Activated CD8-positive, alpha-beta memory T cell treated with anti-CD3 and anti-CD28 coated beads, Interleukin-2, amount 50 U/mL, for 4 hours (primary cell): ENCODE data around the gene BSND.

ENCODE experiments used
- DNase-seq: peaks from one replicate; pipeline ENCODE4 v3.0.0-alpha.2; 2020

Gene BSND

GRCh38 chr1:55050283-55050682 is 51.5 kb downstream of the BSND start:
- no peak for DNase-seq

GRCh38 chr1:55051169-55051568 is 52.4 kb downstream of the BSND start:
- no peak for DNase-seq

- DNase-seq = no peak
These were observed 52.9 kb downstream of the BSND start for GRCh38 chr1:55051621-55052020.

- no peak for DNase-seq
These were observed 53.7 kb downstream of the BSND start for GRCh38 chr1:55052221-55053142.

GRCh38 chr1:55053265-55053954 is 54.7 kb downstream of the BSND start:
- DNase-seq = no peak

GRCh38 chr1:55054396-55054795 is 55.7 kb downstream of the BSND start:
- DNase-seq = no peak

- no peak for DNase-seq
These were observed 56.5 kb downstream of the BSND start for GRCh38 chr1:55055084-55055882.

GRCh38 chr1:55055951-55056631 is 57.4 kb downstream of the BSND start:
- no peak for DNase-seq

- no peak for DNase-seq
These were observed 57.9 kb downstream of the BSND start for GRCh38 chr1:55056632-55056992.

- DNase-seq = no peak
These were observed 58.7 kb downstream of the BSND start for GRCh38 chr1:55057270-55057955.

- DNase-seq = no peak
These were observed 59.2 kb downstream of the BSND start for GRCh38 chr1:55057956-55058298.

- no peak for DNase-seq
These were observed 60.8 kb downstream of the BSND start for GRCh38 chr1:55059302-55060132.

- DNase-seq = no peak
These were observed 61.6 kb downstream of the BSND start for GRCh38 chr1:55060133-55060999.

GRCh38 chr1:55061000-55061705 is 62.4 kb downstream of the BSND start:
- DNase-seq = no peak
